ENCODE results near the gene SERINC3. TPM values are rescaled to one million over a fixed set of nuclear protein-coding genes. Genes with fewer than 3 reads are reported as not detected.

Gene SERINC3
- total and polyA plus RNA-seq, 2 donors (not counting 1 experiment from before 2014, with no cell fraction given): 120 to 238 TPM

DNA sequence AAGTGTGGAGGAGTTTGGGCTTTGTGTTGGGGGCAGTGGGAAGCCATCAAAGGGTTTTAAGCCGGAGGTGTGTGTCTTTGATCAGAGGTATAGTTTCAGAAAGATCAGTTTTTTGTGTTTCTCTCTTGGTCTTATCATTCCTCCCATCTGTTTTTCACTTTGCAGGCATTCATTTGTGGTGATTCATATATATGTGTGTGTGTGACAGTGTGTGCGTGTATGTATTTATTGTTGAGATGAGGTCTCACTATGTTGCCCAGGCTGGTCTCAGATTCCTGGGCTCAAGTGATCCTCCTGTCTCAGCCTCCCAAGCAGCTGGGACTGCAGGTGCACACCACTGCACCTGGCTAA, 11.1 kb upstream of the SERINC3 start:
- peaks cover 5% of the 10 kb centered on the region for H3K4me1 ChIP-seq (ENCODE audit: control insufficient read depth, extremely low read depth, insufficient read depth, low read length)
- peak; percentile 29 to 54 for DNase-seq (ENCODE audit: low read depth in 2 of 2)
- H3K4me2 ChIP-seq (ENCODE audit: extremely low read depth, insufficient read depth, low read length): peak overlapping the region; percentile 79
- TF ChIP-seq EZH2 (IDR thresholded peaks at IDR 0.05; ENCODE audit: low read length, missing control alignments): no peak
- TF ChIP-seq, protein P1, sequence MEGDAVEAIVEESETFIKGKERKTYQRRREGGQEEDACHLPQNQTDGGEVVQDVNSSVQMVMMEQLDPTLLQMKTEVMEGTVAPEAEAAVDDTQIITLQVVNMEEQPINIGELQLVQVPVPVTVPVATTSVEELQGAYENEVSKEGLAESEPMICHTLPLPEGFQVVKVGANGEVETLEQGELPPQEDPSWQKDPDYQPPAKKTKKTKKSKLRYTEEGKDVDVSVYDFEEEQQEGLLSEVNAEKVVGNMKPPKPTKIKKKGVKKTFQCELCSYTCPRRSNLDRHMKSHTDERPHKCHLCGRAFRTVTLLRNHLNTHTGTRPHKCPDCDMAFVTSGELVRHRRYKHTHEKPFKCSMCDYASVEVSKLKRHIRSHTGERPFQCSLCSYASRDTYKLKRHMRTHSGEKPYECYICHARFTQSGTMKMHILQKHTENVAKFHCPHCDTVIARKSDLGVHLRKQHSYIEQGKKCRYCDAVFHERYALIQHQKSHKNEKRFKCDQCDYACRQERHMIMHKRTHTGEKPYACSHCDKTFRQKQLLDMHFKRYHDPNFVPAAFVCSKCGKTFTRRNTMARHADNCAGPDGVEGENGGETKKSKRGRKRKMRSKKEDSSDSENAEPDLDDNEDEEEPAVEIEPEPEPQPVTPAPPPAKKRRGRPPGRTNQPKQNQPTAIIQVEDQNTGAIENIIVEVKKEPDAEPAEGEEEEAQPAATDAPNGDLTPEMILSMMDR (conservative IDR thresholded peaks at IDR 0.05 in 1 of 2, IDR thresholded peaks at IDR 0.05 in 1 of 2; ENCODE audit: low read depth in 1 of 2, low read length in 2 of 2): no peak
- no peaks in the 10 kb centered on the region for H3K79me2 ChIP-seq (ENCODE audit: control insufficient read depth, insufficient read depth, low read length)
- no peaks in the 10 kb centered on the region for H3K36me3 ChIP-seq (ENCODE audit: control insufficient read depth, insufficient read depth, low read length)
- peak overlapping the region; percentile 48 to 78 (median 76) for H3K4me3 ChIP-seq (replicated peaks in 1 of 4; ENCODE audit: control extremely low read depth in 1 of 4, insufficient read depth in 1 of 4, low read depth in 3 of 4, low read length in 4 of 4)
- H3K9ac ChIP-seq (ENCODE audit: insufficient read depth, low read length): no peak overlapping the region
- no peaks in the 10 kb centered on the region for H3K27me3 ChIP-seq (ENCODE audit: control insufficient read depth, insufficient read depth, low read length)
- no peak overlapping the region for H3K27ac ChIP-seq (ENCODE audit: insufficient read depth, low read length)
- no peaks in the 10 kb centered on the region for H3K9me3 ChIP-seq (ENCODE audit: control insufficient read depth, insufficient read depth, low read depth, low read length)
- no peak overlapping the region for H2AFZ ChIP-seq (ENCODE audit: low read length)
- no peaks in the 10 kb centered on the region for H4K20me1 ChIP-seq (ENCODE audit: control insufficient read depth, extremely low read depth, insufficient read depth, low read length)

DNA sequence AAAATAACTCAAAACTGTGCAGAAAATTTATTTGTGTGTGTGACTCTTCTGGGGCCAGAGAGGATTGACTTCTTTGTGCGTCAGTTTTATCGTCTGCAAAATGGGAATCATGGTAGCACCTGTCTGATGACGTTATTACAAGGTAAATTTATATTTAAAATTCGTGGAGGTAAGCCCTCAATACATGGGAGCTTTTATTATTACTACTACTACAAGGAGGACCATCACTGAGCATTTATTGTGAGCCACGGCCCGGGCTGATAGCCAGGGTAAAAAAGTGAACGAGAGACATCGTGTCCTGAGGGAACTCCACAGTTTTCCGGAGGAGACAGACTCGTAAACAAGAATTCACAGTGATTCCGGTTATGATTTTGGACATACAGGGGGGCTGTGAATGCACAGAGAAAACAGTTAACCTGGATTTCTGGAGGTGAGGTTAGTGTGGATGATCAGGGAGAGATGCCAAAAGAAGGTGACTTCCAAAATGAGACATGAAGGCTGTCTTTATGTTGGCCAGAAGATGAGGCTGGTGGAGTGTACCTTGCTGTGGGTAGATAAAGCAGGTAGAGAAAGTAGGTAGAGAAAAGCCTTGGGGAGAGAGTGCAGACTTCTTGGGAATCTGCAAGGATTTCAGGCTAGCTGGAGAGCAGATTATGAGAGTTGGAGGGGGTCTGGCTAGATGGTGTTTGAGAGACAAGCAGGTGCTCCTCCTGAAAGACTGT, 10.6 kb upstream of the SERINC3 start:
- peak overlapping the region; percentile 40 for H2AFZ ChIP-seq (ENCODE audit: low read length)
- H3K4me3 ChIP-seq (replicated peaks in 1 of 4; ENCODE audit: control extremely low read depth in 1 of 4, insufficient read depth in 1 of 4, low read depth in 3 of 4, low read length in 4 of 4): peak overlapping the region; percentile 48 to 78 (median 76)
- peak overlapping the region; percentile 70 for H3K27ac ChIP-seq (ENCODE audit: insufficient read depth, low read length)
- no peaks in the 10 kb centered on the region for H3K9me3 ChIP-seq (ENCODE audit: control insufficient read depth, insufficient read depth, low read depth, low read length)
- no peaks in the 10 kb centered on the region for H3K79me2 ChIP-seq (ENCODE audit: control insufficient read depth, insufficient read depth, low read length)
- no peaks in the 10 kb centered on the region for H3K27me3 ChIP-seq (ENCODE audit: control insufficient read depth, insufficient read depth, low read length)
- no peaks in the 10 kb centered on the region for H4K20me1 ChIP-seq (ENCODE audit: control insufficient read depth, extremely low read depth, insufficient read depth, low read length)
- peak overlapping the region; percentile 79 for H3K4me2 ChIP-seq (ENCODE audit: extremely low read depth, insufficient read depth, low read length)
- no peak for TF ChIP-seq EZH2 (IDR thresholded peaks at IDR 0.05; ENCODE audit: low read length, missing control alignments)
- TF ChIP-seq, protein P1 (conservative IDR thresholded peaks at IDR 0.05 in 1 of 2, IDR thresholded peaks at IDR 0.05 in 1 of 2; ENCODE audit: low read depth in 1 of 2, low read length in 2 of 2): no peak
- peak overlapping the region; percentile 75 for H3K9ac ChIP-seq (ENCODE audit: insufficient read depth, low read length)
- H3K36me3 ChIP-seq (ENCODE audit: control insufficient read depth, insufficient read depth, low read length): no peaks in the 10 kb centered on the region
- H3K4me1 ChIP-seq (ENCODE audit: control insufficient read depth, extremely low read depth, insufficient read depth, low read length): peaks cover 5% of the 10 kb centered on the region
- no peak for DNase-seq (ENCODE audit: low read depth in 2 of 2)

DNA sequence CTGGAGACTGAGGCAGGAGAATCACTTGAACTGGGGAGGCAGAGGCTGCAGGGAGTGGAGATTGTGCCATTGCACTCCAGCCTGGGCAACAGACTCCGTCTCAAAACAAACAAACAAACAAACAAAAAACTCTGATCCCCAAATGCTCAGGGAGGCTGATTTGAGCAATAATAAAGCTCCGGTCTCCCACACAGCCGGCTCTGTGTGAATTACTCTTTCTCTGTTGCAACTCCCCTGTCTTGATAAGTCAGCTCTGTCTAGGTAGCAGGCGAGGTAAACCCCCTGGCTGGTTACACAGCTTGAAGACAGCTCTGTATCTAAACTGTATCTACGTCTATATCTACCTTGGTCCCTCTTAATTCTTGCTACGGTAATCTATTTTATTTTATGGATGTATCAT, 6.4 kb upstream of the SERINC3 start:
- TF ChIP-seq, protein P1 (conservative IDR thresholded peaks at IDR 0.05 in 1 of 2, IDR thresholded peaks at IDR 0.05 in 1 of 2; ENCODE audit: low read depth in 1 of 2, low read length in 2 of 2): no peak
- TF ChIP-seq EZH2 (IDR thresholded peaks at IDR 0.05; ENCODE audit: low read length, missing control alignments): no peak
- no peak overlapping the region for H3K4me3 ChIP-seq (replicated peaks in 1 of 4; ENCODE audit: control extremely low read depth in 1 of 4, insufficient read depth in 1 of 4, low read depth in 3 of 4, low read length in 4 of 4)
- DNase-seq (ENCODE audit: low read depth in 2 of 2): no peak

More for the DNA sequence above, 6.4 kb upstream of the SERINC3 start:
- H4K20me1 ChIP-seq (ENCODE audit: control insufficient read depth, extremely low read depth, insufficient read depth, low read length): no peaks in the 10 kb centered on the region
- no peaks in the 10 kb centered on the region for H3K36me3 ChIP-seq (ENCODE audit: control insufficient read depth, insufficient read depth, low read length)
- H3K9ac ChIP-seq (ENCODE audit: insufficient read depth, low read length): no peak overlapping the region
- H3K79me2 ChIP-seq (ENCODE audit: control insufficient read depth, insufficient read depth, low read length): no peaks in the 10 kb centered on the region
- H3K27me3 ChIP-seq (ENCODE audit: control insufficient read depth, insufficient read depth, low read length): no peaks in the 10 kb centered on the region
- H3K27ac ChIP-seq (ENCODE audit: insufficient read depth, low read length): no peak overlapping the region
- H3K4me1 ChIP-seq (ENCODE audit: control insufficient read depth, extremely low read depth, insufficient read depth, low read length): peaks cover 5% of the 10 kb centered on the region
- H2AFZ ChIP-seq (ENCODE audit: low read length): no peak overlapping the region
- H3K4me2 ChIP-seq (ENCODE audit: extremely low read depth, insufficient read depth, low read length): no peak overlapping the region
- H3K9me3 ChIP-seq (ENCODE audit: control insufficient read depth, insufficient read depth, low read depth, low read length): no peaks in the 10 kb centered on the region
